DND-41 (cell line): ENCODE results near the gene PARN.

ENCODE experiments used
- CTCF ChIP-seq: IDR thresholded peaks from 2 replicates; pipeline ENCODE4 v1.5.1; 2012; ENCODE audit warnings: borderline replicate concordance, low read length, moderate library complexity, mild to moderate bottlenecking; ENCODE audit not compliant: poor library complexity, severe bottlenecking; ENCODE audit errors: extremely low read depth
- EZH2 ChIP-seq: IDR thresholded peaks from 3 replicates; pipeline ENCODE4 v1.6.1; 2012; ENCODE audit warnings: borderline replicate concordance, low read depth, mild to moderate bottlenecking, moderate library complexity, low read length, inconsistent platforms; ENCODE audit not compliant: severe bottlenecking

DNA sequence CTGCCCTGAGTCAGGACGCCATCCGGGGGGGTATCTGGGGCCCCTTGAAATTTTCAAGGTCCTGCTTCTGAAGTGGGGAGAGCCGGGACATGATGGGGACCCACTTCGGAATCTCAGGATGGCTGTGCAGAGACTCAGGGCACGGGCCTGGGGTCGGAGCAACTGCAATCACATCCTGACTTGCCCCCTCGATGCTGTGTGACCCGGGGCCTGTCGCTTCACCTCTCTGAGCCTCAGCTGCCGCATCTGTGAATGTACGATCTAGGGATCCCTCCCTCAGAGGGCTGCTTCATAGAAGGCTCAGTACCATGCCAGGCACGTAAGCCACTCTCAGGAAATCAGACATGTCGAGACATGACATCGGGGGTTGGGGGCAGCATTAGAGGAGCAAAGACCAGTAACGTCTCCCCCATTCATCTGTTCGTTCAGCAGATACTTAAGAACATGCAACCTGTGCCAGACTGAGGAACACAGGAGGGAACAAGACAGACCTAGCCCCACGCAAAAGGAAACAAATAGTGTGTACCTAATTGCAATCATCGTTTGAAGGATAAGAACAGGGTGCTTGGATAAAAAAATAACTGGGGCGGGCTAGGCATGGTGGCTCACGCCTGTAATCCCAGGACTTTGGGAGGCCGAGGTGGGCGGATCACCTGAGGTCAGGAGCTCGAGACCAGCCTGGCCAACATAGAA, 229.6 kb downstream of the PARN start:
- TF ChIP-seq CTCF (no peak), EZH2 (no peak)
